SU-DHL-6 (cell line): Measurements from ENCODE around the gene BLOC1S5.

Source experiments
- EZH2phosphoT487 ChIP-seq: fragments of 200-600 bp; sonication (generic), shearing (Covaris generic); conservative IDR thresholded peaks from 2 replicates; pipeline ENCODE4 v1.6.1; 2018; ENCODE audit warnings: mild to moderate bottlenecking, antibody characterized with exemption, low read length, moderate library complexity, mixed read lengths
- TF ChIP-seq, protein P1 (sequence below): fragments of 200-600 bp; sonication (generic); IDR thresholded peaks from one replicate; pipeline ENCODE4 v1.5.1; 2017; ENCODE audit warnings: antibody characterized with exemption, mild to moderate bottlenecking, low read length, moderate library complexity; ENCODE audit not compliant: insufficient read depth, poor library complexity, severe bottlenecking

- TF ChIP-seq, protein P1, sequence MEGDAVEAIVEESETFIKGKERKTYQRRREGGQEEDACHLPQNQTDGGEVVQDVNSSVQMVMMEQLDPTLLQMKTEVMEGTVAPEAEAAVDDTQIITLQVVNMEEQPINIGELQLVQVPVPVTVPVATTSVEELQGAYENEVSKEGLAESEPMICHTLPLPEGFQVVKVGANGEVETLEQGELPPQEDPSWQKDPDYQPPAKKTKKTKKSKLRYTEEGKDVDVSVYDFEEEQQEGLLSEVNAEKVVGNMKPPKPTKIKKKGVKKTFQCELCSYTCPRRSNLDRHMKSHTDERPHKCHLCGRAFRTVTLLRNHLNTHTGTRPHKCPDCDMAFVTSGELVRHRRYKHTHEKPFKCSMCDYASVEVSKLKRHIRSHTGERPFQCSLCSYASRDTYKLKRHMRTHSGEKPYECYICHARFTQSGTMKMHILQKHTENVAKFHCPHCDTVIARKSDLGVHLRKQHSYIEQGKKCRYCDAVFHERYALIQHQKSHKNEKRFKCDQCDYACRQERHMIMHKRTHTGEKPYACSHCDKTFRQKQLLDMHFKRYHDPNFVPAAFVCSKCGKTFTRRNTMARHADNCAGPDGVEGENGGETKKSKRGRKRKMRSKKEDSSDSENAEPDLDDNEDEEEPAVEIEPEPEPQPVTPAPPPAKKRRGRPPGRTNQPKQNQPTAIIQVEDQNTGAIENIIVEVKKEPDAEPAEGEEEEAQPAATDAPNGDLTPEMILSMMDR, result no peak
- no peak for TF ChIP-seq EZH2phosphoT487
These were observed 9.6 kb upstream of the BLOC1S5 start for GRCh38 chr6:8073758-8074157.
